ENCODE measurements around the gene FASTK. TPM values are rescaled to one million over a fixed set of nuclear protein-coding genes. Genes with fewer than 3 reads are reported as not detected.

Gene FASTK
- total RNA-seq, 1 experiment from 2014 or later: 95.4 TPM

DNA sequence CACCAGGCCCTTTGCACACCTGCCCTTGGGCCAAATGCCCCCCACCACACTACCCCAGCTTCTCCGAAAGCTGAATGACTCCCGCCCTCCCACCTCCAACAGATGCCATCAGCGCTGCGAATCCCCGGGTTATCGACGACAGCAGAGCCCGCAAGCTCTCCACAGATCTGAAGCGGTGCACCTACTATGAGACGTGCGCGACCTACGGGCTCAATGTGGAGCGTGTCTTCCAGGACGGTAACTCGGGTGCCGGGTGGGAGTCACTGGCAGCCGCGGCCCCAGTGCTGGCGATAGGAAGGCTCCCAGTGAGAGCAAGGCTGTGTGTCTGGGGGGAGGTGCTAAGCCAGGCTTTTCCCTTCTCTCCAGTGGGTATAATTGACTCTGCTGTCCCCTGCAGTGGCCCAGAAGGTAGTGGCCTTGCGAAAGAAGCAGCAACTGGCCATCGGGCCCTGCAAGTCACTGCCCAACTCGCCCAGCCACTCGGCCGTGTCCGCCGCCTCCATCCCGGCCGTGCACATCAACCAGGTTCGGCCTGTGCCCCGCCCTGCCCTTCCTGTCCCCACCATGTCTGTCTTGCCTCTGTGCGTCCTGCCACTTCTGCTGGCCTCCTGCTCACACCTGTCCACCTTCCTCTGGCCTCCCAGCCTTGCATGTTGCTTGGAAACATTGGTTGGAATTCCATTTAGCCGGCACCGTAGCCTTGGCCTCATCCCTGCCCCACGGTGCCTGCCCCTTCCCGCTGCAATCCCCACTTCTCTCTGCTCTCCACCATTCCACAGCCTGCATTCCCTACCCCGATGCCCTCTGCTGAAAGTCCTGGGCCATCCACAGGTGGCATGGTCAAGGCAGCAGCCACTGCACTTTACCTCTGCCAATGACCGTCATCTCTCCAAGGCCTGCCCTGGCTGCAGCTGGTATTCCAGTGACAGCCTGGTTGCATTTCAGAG lies 37.8 kb upstream of the FASTK start:
- no peak for DNase-seq (ENCODE audit: low spot score)

DNA sequence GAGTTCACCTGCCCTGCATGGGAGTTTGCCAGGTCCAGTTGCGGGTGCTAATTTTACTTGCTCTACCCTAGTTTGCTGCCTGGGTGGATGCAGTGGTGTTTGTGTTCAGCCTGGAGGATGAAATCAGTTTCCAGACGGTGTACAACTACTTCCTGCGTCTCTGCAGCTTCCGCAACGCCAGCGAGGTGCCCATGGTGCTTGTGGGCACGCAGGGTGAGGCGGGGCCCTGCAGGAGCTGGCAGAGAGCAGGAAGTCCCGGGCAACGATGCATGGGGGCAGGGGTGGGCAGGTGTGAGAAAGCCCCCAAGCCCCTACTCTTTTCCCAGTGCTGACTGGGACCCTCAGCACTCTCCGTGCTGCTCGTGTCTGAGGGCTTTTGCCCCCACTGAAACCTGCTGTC lies 37.0 kb upstream of the FASTK start:
- DNase-seq (ENCODE audit: low spot score): no peak

DNA sequence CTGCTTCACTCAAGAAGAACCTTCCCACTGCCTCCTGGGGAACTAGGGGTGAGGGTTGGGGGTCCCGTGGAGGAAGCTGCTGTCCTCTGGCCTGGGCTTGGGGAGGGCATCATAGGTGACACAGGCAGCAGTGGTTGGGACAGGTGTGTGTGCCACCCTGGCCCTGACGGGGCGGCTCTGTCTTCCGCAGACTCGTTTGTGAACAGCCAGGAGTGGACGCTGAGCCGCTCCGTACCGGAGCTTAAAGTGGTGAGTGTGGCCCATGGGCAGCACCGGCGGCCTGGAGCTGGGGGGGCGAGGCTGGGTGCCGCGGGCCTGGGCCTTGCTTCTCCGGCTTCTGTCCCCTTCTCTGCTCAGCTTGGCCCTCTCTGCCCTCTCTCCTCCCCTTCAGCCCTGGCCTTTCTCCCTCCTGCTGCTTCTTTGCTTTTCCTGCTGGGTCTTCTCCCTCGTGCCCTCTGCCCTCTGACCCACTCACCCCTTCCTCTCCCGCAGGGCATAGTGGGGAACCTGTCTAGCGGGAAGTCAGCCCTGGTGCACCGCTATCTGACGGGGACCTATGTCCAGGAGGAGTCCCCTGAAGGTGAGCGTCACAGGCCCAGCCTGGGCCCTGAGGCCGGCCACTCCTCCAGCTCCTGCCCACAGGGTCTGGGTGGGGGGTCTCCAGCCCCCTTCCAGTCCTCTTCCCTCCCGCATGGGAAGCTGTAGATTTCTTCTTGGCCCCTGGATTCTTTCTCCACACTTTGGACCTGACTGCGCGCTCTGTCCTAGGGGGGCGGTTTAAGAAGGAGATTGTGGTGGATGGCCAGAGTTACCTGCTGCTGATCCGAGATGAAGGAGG lies 36.2 kb upstream of the FASTK start:
- DNase-seq (ENCODE audit: low spot score): no peak

DNA sequence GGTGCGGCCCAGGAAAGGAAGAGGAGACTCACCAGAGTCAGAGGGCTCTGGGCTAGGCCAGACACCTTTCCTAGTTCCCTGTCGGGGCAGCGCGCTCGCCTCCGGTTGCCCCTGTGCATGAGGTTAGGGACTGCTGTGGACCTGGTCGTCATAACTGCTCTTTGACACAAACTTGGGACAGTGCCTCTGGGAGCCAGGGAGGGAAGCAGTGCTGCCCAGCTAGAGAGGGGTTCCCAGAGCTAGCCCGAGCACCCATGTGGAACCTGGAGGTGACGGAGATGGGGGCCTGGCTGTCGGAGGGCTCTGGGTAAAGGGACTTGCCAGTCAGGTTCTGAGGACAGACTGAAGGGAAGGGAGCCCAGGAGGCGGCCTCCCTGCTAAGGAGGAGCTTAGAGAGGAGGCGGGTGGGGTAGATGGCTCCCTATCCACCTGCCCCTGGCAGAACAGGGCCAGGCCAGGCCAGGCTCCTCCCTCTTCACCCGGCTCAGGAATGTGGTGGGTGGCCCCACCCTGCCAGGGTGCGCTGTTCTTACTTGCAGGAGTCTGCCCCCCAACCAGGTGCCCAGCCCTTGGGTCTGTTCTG lies 35.3 kb upstream of the FASTK start:
- DNase-seq (ENCODE audit: low spot score): peak; percentile 65

DNA sequence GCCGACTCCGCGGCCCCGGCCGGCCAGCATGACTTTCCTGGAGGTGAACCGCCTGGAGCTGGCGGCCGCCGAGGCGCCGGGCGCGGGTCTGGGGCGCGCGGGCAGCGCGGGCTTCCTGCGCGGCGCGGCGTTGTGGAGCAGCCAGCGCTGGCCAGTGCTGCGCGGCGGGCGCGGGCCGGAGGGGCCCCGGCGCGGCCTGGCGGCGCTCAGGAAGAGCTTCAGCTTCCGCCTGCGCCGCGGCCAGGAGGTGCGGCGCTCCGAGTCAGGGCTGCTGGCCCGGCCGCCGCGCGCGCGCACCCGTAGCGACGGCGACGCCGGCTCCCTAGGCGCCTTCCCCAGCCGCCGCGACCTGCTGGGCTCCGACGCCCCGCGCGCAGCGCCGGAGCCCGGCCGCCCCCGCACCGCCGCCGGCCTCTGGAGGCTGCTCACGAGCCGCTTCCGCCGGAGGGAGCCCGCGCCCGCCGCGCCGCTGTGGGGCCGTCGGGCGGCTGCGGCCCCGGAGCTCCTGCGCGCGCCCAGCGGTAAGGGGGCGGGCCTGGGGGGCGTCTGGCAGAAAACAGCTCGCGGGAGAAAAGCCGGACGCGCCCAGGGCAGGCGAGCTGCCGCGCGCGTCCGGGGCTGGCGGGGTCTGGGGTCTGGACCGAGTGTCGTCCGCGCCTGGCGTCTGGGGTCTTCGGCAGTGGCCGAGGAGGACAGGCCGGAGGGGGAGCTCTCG lies 34.7 kb upstream of the FASTK start:
- no peak for DNase-seq (ENCODE audit: low spot score)

DNA sequence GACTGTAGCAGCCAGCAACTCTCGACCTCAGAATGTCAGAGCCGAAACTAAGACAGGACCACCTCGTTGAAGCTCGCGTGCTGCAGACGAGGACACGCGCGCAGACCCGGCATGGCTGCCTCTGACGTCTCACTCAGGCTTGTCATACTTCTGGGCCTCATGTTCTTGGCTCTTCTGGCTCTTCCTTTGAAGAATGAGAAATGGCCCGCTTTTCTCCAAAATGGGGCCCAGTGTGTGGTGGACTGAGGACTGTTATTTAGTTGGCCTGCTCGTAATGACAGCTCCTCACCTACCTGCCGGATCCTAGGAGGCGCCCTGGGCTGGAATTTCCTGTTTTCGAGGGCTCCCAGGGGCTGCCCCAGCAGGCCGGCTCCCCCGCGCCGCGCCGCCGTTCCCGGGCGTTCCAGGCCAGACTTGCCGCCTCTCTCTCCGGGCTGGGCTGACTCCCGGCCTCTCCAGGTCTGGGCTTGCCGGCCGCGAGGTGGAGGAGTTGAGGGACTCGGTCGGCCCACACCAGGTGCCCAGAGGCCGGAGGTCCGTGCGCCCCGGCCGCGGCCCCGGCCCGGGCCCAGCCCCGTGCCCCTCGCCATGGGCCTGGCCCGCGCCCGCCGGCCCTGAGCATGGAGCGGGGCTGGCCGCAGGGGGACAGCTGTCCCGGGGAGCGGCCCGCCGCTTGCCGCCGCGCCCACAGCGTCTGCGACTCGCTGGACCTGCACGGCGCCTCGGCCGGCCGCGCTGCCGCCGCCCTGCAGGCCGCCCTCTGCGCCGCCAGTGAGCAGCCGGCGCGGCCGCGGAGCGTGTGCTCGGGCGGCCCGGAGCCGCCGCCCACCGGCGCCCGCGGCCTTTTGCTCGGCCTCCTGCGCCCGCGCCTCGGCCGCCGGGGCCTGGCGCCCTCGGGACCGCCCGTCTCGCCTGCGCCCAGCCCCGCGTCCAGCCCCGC lies 33.8 kb upstream of the FASTK start:
- no peak for DNase-seq (ENCODE audit: low spot score)

DNA sequence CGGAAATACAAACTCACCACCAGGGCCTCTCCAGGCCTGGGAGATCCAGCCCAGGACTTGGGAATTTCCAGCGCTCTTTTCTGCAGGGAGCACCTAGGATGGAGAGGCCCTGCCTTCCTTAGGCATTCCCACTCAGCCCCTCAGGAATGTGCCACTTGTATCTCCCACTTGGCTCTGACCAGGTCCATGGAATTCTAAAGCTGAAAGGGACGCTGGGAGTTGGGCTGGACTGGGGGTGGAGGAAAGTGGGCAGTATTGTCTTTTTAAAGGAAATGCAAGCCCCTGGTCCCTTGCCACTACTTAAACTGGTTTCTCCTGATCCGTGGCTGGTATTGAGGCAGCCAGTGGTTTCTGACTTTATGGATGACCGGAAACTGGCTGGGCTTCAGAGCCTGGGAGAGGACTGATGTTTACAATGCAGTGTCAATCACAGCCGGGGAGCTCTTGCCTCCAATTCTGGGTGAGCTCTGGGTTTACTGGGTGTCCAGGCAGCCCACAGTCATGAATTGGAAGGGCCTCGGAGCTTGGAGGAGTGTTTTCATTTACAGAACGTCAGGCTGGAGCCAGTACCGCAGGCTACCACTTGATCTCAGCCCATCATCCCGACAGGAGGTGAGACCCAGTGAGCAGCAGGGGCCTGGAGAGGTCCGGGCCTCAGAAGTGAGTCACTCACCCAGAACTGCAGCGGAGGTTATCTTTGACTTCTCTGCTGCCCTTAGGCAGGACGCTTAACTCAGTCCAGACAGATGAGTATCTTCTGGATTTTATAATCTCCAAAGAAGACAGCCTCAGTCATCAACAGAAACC lies 32.9 kb upstream of the FASTK start:
- peak; percentile 92 for DNase-seq (ENCODE audit: low spot score)

DNA sequence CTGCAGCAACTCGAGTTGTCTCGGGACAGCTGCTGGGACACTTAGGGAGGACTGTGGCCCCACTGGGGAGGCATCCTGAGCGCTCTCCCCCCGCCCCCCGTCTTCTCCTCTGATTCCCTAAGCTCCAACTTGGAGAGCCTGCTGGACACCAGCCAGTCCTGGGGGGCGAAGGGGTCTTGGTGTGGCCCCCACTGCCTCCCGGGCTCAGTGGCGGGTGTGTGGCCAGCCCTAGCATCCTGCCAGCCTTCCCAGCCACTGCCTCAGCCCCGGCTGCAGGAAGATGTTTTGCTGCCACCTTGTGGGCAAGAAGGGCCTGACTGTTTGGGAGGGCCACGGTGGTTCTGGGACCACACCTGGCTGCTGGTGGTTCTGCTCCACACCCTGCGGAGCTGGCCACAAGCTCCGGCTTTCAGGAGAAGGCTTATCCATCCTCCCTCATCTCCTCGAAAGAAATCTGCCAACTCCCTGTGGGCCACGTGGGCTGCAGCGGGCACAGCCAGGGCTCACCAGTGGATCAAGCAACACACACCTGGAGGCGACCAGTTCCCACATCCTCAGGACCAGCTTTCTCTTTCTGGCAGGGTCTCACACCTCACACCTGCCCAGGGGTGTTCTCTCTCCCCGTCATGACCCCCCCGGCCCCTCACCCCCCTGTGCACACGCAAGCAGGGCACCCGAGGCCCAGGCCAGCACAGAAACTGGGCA lies 30.5 kb upstream of the FASTK start:
- DNase-seq (ENCODE audit: low spot score): peak; percentile 61

DNA sequence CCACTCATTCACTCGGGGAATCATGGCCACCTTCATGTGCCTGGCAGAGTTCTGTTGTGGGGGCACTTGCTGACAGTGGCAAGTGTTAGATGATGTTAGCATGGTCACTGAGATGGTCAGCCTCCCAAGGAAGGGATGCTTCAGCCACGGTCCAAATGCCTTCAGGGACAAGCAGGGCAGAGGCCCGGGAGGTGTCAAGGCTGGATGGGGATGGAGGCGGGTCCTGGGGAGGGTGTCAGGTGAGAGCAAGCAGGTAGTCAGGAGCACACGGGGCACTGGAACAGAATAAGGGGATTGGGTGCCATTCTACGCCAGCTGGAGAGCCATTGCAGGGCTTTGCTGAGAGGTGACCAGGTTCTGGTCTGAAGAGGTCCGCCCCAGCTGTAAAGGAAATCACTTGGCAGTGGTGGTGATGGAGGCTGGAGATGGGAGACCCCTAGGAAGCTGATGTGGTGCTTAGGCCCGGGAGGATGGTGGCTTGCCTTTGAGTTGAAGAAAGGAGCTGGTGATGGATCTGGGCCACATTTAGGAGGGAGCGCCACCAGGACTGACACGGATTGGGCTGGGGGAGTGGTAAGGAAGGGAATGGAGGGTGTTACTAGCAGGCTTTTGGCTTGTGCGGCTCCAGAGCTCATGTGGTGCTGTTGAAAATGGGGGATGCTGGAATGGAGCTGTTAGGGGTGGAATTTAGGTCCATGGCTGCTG lies 29.8 kb upstream of the FASTK start:
- DNase-seq (ENCODE audit: low spot score): no peak

DNA sequence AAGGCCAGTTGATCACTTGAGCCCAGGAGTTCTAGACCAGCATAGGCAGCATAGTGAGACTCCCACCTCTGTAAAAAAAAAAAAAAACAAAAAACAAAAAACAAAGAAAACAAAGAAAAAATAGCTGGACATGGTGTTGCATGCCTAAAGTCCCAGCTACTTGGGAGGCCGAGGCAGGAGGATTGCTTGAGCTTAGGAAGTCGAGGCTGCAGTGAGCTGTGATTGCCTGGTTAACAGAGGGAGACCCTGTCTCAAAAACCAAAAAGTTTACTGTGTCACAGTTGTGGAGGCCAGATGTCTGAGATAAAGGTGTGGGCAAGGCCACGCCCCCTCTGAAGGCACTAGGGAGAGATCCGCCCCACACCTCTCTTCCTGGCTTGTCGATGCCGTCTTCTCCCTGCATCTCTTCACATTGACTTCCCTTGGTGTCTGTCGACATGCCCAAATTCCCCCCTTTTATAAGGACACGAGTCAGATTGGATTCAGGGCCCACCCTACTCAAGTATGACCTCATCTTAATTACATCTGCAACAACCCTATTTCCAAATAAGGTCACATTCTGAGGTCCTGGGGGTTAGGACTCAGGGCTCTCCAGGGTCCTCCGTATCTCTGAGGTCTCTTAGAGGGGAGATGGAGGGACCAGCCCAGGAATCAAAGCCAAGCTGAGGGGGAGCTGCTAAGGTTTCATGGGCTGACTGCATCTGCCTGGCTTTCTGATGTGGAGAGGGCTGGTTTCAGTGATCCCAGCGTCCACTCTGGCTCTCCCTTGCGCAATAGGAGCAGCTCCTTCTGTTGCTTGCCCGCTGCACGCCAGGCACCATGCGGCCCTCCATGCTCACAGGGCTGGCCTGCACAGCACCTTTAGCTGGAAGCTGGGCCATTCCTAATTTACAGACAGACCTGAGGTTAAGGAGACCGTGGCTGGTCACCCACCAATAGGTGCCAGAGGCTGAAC lies 28.8 kb upstream of the FASTK start:
- DNase-seq (ENCODE audit: low spot score): no peak

DNA sequence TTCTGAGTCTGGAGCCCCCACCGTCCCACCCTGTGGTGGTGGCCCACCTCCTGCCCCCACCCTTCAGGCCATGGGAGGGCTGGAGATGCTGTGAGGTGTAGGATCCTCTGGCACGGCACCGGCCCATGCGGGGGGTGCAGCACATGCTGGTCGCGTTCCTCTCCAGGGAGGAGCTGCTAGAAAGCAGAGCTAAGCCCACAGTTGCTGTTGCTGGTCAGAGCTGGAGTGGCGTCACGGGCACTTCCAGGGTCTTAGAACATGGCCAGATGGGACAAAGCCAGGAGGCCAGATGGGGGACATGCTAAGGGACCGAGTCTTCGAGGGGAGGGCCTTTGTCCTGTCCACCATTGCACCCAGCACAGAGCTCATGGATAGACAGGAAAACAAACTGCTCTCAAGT lies 27.3 kb upstream of the FASTK start:
- DNase-seq (ENCODE audit: low spot score): no peak

DNA sequence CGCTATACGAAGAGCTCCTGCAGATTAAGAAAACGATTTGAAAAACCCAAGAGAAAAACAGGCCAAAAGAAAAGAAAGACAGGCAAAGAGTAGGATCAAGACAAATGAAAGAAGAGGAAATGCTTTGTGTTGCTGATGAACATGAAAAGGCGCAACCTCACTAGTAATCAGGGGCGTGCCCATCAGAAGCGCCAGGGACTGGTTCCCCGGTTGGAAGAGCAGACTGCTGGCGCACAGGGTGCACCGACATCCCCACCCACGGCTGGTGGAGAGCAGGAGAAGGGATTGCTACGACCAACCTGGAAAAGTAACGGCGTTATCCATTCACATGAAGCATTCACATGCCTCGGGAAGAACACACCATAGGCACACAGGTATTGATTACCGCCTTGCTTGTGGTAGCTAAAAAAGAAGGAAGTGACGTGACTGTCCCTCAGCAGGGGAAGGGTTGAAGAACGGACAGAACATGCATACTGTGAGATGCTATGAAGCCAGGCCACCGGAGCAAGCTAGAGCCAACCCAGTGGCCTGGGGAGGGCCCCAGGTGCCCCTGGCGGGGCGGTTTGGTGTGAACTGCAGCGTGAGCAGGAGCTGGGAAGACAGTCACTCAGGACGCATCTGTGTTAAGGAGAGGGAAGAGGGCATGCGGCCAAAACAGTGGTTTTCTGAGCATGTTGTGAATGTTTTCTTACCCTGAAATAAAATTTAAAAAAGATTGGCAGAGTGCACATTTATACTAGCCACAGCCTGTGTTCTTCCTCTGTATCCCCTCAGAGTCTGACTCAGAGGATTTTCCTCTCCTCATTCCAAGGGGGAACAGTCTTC lies 24.0 kb upstream of the FASTK start:
- peak; percentile 41 for DNase-seq (ENCODE audit: low spot score)

DNA sequence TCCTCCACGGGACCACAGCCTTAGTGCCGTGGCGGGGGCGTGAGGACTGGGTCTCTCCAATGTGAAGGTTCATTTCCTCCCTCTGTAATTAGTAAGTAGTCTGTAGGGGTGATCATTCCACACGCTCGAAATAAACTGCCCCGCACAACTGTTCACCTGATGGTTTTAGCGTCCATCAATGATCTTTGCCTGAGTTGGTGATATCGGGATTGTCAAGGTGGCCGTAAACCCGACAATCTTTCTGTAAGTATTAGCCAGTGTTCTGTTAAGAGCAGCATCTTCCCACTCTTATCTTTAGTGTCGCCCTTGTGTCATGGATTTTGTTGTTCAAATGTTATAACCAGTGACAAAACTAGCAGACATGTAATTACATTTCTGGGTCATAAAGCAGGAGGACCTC lies 23.4 kb upstream of the FASTK start:
- no peak for DNase-seq (ENCODE audit: low spot score)

DNA sequence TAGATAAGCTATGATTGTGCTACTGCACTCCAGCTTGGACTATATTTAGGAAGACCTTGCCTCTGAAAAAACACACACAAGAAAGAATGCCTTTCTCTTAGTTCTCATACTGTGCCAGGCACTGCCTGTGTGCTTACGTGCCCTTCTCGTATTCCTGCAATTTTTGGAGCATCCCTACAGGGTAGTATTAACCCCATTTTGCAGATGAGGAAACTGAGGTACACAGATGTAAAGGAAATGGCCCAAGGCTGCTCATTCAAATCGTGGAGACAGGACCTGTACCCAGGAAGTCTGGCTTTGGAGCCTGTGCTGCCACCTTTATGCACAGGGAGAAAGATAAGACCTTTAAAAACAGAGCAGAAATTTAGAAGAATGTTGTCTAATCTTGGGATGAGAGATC lies 22.4 kb upstream of the FASTK start:
- no peak for DNase-seq (ENCODE audit: low spot score)

DNA sequence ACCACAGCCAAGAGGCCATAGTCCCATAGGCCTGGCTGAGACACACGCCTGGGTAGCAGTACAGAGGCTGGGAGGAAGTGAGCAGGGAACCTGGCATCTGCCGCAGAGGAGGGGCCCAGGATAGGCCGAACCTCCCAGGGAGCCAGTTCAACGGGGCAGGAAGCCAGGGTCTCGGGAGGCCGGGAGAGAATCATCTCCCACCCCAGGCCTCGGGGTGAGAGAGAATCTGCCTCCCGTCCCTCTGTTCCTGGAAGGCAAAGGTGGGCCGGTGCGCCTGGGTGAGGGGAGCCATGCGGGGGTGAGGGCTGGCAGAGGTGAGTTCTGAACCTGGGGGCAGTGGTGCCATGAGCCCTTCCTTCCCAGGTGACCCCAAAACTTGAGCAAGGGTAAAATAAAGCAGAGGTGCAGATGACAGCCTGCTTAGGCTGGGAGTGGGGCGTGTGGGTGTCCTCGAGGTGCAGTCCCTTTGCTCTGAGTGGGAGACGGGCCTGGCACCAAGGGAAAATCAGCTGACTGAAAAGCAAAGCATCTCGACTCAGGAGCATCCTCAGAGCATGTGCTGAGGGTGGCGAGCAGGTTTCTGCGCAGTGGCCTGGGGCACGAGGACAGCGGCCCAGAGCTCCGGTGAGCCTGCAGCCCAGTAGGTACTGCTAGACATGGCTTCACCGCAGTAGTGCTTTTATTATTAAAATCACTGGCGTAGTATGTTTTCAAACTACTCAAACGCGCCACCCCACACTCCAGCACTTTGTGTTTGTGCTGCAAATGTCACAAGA lies 21.2 kb upstream of the FASTK start:
- no peak for DNase-seq (ENCODE audit: low spot score)

DNA sequence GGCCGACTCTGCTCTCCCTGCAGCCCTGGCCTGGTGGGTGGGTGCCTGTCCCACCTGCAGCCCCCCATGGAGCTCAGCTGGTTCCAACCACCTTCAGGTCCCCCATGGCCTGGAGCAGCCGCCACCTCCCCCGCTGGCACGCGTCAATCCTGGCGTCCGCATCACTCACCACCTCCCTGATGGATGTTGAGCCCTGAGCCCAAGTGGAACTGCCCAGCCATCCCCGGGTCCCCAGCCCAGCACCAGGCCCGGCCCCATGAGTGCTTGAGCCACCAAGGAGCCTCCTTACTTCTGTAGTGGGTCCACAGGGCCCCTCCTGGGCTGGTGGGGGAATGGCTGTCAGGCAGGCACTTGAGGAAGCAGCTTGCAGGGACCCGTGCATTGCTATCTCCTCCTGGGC lies 20.3 kb upstream of the FASTK start:
- DNase-seq (ENCODE audit: low spot score): no peak

All from A172 (cell line).